RWPE1 (cell line): ENCODE data around the gene ANP32E.
"Not testable (repeated sequence)": the region's sequence is repeated elsewhere in the genome, so short reads cannot be mapped to it uniquely, and the experiment has no call there.

Experiments used
- CTCF ChIA-PET: fragments of 350-600 bp; sonication (Branson Sonifier 250); formaldehyde crosslinking; extraction: SDS; loops from one replicate; lab custom pipeline; 2021; lab: Yijun Ruan, JAX
- POLR2A ChIA-PET: fragments of 400-600 bp; formaldehyde crosslinking; extraction: SDS; loops from one replicate; lab custom pipeline; 2020; ENCODE audit warnings: antibody characterized with exemption; ENCODE audit not compliant: low non-redundant PET; lab: Yijun Ruan, JAX
- DNase-seq: peaks from one replicate; pipeline ENCODE4 v3.0.0; 2012; ENCODE audit warnings: low spot score
- H3K27ac ChIP-seq: fragments of 450-650 bp; 2 replicates; pipeline ENCODE4 v1.5.1; 2017
- TF ChIP-seq, protein P1 (sequence below): fragments of 450-650 bp; conservative IDR thresholded peaks from 2 replicates; pipeline ENCODE4 v1.5.1; 2017; ENCODE audit warnings: low read depth, mild to moderate bottlenecking

Gene ANP32E

DNA sequence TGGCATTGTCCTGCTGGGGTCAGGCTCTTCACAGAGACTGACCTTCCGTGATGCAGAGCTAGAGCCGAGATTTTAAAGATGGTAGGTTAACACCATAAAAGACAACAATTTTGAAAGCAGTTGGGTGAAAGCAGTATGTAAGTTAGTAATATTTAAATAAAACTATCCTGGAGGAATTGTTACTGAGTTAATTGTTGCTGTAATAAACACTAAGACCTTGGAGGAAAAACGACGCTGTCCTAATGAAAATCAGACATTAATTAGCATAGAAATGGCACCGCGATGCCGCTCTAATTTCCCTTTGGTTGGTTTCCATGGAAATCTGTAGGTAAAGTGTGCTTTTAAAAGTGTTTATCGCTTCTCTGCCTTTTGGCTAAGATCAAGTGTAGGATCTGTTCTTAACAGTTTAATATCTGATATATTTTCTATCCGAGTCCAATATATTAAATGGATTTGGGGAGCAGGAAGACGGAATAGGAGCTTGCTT is 745 bp upstream of the ANP32E start:
- no peak for DNase-seq
- CTCF ChIA-PET, result no interaction called here

GRCh38 chr1:150235294-150235851 is 539 bp downstream of the ANP32E start:
- peak; percentile 66 for DNase-seq
- TF ChIP-seq, protein P1, sequence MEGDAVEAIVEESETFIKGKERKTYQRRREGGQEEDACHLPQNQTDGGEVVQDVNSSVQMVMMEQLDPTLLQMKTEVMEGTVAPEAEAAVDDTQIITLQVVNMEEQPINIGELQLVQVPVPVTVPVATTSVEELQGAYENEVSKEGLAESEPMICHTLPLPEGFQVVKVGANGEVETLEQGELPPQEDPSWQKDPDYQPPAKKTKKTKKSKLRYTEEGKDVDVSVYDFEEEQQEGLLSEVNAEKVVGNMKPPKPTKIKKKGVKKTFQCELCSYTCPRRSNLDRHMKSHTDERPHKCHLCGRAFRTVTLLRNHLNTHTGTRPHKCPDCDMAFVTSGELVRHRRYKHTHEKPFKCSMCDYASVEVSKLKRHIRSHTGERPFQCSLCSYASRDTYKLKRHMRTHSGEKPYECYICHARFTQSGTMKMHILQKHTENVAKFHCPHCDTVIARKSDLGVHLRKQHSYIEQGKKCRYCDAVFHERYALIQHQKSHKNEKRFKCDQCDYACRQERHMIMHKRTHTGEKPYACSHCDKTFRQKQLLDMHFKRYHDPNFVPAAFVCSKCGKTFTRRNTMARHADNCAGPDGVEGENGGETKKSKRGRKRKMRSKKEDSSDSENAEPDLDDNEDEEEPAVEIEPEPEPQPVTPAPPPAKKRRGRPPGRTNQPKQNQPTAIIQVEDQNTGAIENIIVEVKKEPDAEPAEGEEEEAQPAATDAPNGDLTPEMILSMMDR, result no peak
- H3K27ac ChIP-seq, result peak overlapping the region; percentile 96
- POLR2A ChIA-PET, result no interaction called here
- CTCF ChIA-PET, result no interaction called here

More for the DNA sequence above, 745 bp upstream of the ANP32E start:
- POLR2A ChIA-PET, result no interaction called here
- TF ChIP-seq, protein P1, result 0 out of 2 replicates have a peak, but pooled peaks have one; percentile 11
- H3K27ac ChIP-seq, result peak overlapping the region; percentile 96

- peak; percentile 79 for DNase-seq
- CTCF ChIA-PET, result interaction anchor here (1.8 kb wide), 1 partner anchor 10 kb away, joined by 6 read pairs; no protein-coding TSS in a partner anchor
- POLR2A ChIA-PET, result no interaction called here
- H3K27ac ChIP-seq, result peak overlapping the region; percentile 96
- TF ChIP-seq, protein P1, result no peak
Measured at GRCh38 chr1:150234566-150235293, 1.2 kb downstream of the ANP32E start.

GRCh38 chr1:150234309-150234565 is 1.7 kb downstream of the ANP32E start:
- CTCF ChIA-PET, result interaction anchor here (1.8 kb wide), 1 partner anchor 9 kb away, joined by 6 read pairs; no protein-coding TSS in a partner anchor
- DNase-seq, result no peak
- peak overlapping the region; percentile 96 for H3K27ac ChIP-seq
- POLR2A ChIA-PET, result no interaction called here
- TF ChIP-seq, protein P1, result no peak

DNA sequence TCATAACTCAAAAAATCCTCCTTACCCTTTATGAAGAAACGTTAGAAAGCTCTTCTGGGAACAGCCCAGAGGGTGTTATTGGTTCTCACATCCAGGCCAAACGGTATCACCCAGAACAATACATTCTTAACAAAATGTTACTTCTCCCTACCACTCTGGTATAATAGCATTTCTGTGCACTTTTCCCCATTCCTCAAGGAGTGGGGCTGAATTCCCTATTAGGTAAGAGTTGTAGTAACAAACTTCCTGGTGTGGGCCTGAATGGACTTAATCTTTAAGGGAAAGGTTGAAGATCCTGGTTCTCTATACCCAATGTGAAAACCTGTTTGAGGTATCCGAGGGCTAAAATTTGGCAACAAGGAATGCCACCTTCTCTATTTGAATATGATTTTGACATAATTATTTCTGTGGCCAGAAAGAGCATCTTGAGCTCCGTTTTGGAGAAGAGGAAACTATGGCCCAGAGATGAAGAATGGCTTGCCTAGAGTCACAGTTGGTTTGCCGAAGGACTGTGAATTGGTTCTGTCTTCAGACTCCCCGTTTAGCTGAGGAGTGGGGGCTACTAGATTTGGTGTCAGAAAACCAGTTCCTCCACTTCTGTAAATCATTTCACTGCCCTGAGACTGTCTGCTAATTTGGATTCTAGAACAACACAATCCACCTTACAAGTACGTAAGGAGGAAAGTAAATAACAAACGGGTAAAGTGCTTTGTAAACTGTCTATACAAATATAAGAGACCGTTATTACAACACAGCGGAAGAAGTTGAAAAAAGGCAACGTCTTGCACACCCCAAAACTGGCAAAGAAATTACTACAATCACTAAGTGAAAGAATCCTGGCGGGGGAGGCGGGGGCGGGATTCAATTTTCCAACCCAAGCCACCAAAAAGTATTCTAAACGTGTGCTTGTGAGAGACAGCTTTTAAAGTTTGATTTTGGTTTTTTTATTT is 2.3 kb downstream of the ANP32E start:
- ChIA-PET CTCF (interaction anchor here (0.7 to 1.8 kb wide), 3 partner anchors 9 to 22 kb away, joined by 5 to 6 read pairs (median 6); no protein-coding TSS in a partner anchor), POLR2A (no interaction called here)
- no peak for DNase-seq
- TF ChIP-seq, protein P1, result no peak
- H3K27ac ChIP-seq, result peak overlapping the region; percentile 96

DNA sequence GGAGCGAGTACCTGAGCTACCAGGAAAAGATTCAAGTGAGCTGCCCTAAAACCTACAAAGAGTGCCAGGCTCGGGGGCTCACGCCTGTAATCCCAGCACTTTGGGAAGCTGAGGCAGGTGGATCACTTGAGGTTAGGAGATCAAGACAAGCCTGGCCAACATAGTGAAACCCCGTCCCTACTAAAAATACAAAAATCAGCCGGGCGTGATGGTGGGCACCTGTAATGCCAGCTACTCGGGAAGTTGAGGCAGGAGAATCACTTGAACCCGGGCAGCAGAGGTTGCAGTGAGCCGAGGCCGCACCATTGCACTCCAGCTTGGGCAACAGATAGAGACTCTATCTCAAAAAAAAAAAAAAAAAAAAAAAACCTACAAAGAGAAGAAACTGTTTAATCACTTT is 3.0 kb downstream of the ANP32E start:
- CTCF ChIA-PET, result interaction anchor here (0.7 to 1.8 kb wide), 3 partner anchors 8 to 23 kb away, joined by 5 to 6 read pairs (median 6); no protein-coding TSS in a partner anchor
- DNase-seq, POLR2A ChIA-PET: not testable (repeated sequence)
- peak overlapping the region; percentile 32; the same call in 1 of the 2 replicates for H3K27ac ChIP-seq

DNA sequence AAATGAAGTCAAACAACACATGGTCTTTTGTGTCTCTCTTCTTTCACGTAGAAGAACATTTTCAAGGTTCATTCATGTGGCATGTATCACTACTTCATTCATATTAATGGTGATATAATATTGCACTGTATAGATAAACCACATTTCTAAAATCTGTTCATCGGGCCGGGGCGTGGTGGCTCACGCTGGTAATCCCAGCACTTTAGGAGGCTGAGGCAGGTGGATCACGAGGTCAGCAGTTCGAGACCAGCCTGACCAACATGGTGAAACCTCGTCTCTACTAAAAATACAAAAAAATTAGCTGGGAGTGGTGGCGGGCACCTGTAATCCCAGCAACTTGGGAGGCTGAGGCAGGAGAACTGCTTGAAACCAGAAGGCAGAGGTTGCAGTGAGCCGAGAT is 7.7 kb downstream of the ANP32E start:
- CTCF ChIA-PET, result interaction anchor here (0.6 to 1.7 kb wide), 2 partner anchors 27 to 28 kb away, joined by 3 to 7 read pairs; no protein-coding TSS in a partner anchor
- DNase-seq, POLR2A ChIA-PET, H3K27ac ChIP-seq: not testable (repeated sequence)
